Caco-2 (cell line): ENCODE results near the gene CDR2. TPM values are rescaled to one million over a fixed set of nuclear protein-coding genes. Genes with fewer than 3 reads are reported as not detected.

Experiments
- BruUV-seq: library from RNA; stranded (reverse); fragments of 400-500 nt; replicated peaks from 2 replicates; lab custom pipeline; 2021; lab: Mats Ljungman, UMichigan
- CTCF ChIA-PET: fragments of 300-600 bp; sonication (Branson Sonifier 250); formaldehyde crosslinking; loops from one replicate; lab custom pipeline; 2022; ENCODE audit warnings: antibody characterized with exemption; lab: Charles Lee
- POLR2A ChIA-PET: fragments of 300-600 bp; sonication (Branson Sonifier 250); formaldehyde crosslinking; loops from one replicate; lab custom pipeline; 2022; ENCODE audit warnings: antibody characterized with exemption; lab: Charles Lee
- DNase-seq, 2 experiments: peaks; one replicate each; pipeline versions ENCODE4 v3.0.0 to v3.0.0-alpha.2; 2020 to 2022
- H3K27me3 ChIP-seq: replicated peaks from 2 replicates; pipeline ENCODE4 v1.6.0; 2011; ENCODE audit warnings: low read length; ENCODE audit not compliant: control insufficient read depth, insufficient read depth
- H3K36me3 ChIP-seq: 2 replicates; pipeline ENCODE4 v1.5.1; 2011; ENCODE audit warnings: low read length; ENCODE audit not compliant: control insufficient read depth, insufficient read depth
- H3K4me1 ChIP-seq: fragments of 250-450 bp; sonication (Bioruptor Pico); 2 replicates; pipeline ENCODE4 v1.5.1; 2020; ENCODE audit warnings: mild to moderate bottlenecking
- H3K4me3 ChIP-seq: 2 replicates; pipeline ENCODE4 v1.5.1; 2011; ENCODE audit warnings: low read depth, mild to moderate bottlenecking, control low read depth, low read length
- H3K9me3 ChIP-seq: fragments of 250-450 bp; sonication (Bioruptor Pico); 2 replicates; pipeline ENCODE4 v1.5.1; 2020; ENCODE audit warnings: mild to moderate bottlenecking, moderate library complexity
- H3K27ac Mint-ChIP-seq: one replicate; pipeline ENCODE4 v1.8.0; 2022; ENCODE audit warnings: mixed read lengths; ENCODE audit not compliant: unreplicated experiment
- H3K27me3 Mint-ChIP-seq: one replicate; pipeline ENCODE4 v1.8.0; 2022; ENCODE audit warnings: mixed read lengths; ENCODE audit not compliant: insufficient read depth, unreplicated experiment
- H3K36me3 Mint-ChIP-seq: one replicate; pipeline ENCODE4 v1.8.0; 2022; ENCODE audit warnings: mild to moderate bottlenecking, mixed read lengths; ENCODE audit not compliant: insufficient read depth, unreplicated experiment
- H3K4me1 Mint-ChIP-seq: one replicate; pipeline ENCODE4 v1.8.0; 2022; ENCODE audit warnings: low read depth, mixed read lengths; ENCODE audit not compliant: unreplicated experiment
- H3K4me3 Mint-ChIP-seq: one replicate; pipeline ENCODE4 v1.8.0; 2022; ENCODE audit warnings: mild to moderate bottlenecking, moderate library complexity, mixed read lengths; ENCODE audit not compliant: unreplicated experiment
- H3K9me3 Mint-ChIP-seq: one replicate; pipeline ENCODE4 v1.8.0; 2022; ENCODE audit warnings: mixed read lengths; ENCODE audit not compliant: unreplicated experiment
- intact Hi-C: fragments of 100-400 bp; cut with micrococcal nuclease; formaldehyde crosslinking; loops from one replicate; pipeline ENCODE4 v1.10.0; 2022; ENCODE audit not compliant: unreplicated experiment
- total RNA-seq: library from RNA; stranded (reverse); gene quantifications from 2 replicates; pipeline ENCODE4 v1.2.3, GENCODE V29; 2022
- TF ChIP-seq, protein P1 (sequence below), 2 experiments: fragments of 200-600 bp in 1 of 2; IDR thresholded peaks; 1 replicate in 1 of 2; 2 replicates in 1 of 2; pipeline versions ENCODE4 v1.5.1 to v1.8.0; 2011 to 2022; ENCODE audit warnings: antibody characterized with exemption in 1 of 2, control low read depth in 1 of 2, inconsistent platforms in 1 of 2, low read depth in 1 of 2, low read length in 1 of 2, mild to moderate bottlenecking in 1 of 2, moderate library complexity in 1 of 2; ENCODE audit not compliant: insufficient read depth in 1 of 2, severe bottlenecking in 1 of 2, unreplicated experiment in 1 of 2

CDR2 gene
- total RNA-seq, 1 experiment from 2014 or later, result 24.3 TPM

GRCh38 chr16:22383827-22384226, 9.4 kb upstream of the CDR2 start:
- Mint-ChIP-seq H3K9me3 (no peaks in the 10 kb centered on the region), H3K4me3 (no peak overlapping the region), H3K27ac (no peak overlapping the region), H3K4me1 (no peaks in the 10 kb centered on the region), H3K27me3 (no peaks in the 10 kb centered on the region), H3K36me3 (no peaks in the 10 kb centered on the region)
- H3K36me3 ChIP-seq, result no peaks in the 10 kb centered on the region
- TF ChIP-seq, protein P1, sequence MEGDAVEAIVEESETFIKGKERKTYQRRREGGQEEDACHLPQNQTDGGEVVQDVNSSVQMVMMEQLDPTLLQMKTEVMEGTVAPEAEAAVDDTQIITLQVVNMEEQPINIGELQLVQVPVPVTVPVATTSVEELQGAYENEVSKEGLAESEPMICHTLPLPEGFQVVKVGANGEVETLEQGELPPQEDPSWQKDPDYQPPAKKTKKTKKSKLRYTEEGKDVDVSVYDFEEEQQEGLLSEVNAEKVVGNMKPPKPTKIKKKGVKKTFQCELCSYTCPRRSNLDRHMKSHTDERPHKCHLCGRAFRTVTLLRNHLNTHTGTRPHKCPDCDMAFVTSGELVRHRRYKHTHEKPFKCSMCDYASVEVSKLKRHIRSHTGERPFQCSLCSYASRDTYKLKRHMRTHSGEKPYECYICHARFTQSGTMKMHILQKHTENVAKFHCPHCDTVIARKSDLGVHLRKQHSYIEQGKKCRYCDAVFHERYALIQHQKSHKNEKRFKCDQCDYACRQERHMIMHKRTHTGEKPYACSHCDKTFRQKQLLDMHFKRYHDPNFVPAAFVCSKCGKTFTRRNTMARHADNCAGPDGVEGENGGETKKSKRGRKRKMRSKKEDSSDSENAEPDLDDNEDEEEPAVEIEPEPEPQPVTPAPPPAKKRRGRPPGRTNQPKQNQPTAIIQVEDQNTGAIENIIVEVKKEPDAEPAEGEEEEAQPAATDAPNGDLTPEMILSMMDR (IDR thresholded peaks at IDR 0.05; ENCODE audit: insufficient read depth in 1 of 2, low read depth in 1 of 2, low read length in 1 of 2, severe bottlenecking in 1 of 2, unreplicated experiment in 1 of 2), result no peak
- H3K4me1 ChIP-seq, result no peaks in the 10 kb centered on the region
- BruUV-seq, result no TSS peak
- ChIA-PET CTCF (no interaction called here), POLR2A (no interaction called here)
- intact Hi-C loops, result no loop called here
- H3K9me3 ChIP-seq, result no peaks in the 10 kb centered on the region
- no peak overlapping the region for H3K4me3 ChIP-seq
- no peaks in the 10 kb centered on the region for H3K27me3 ChIP-seq
- no peak for DNase-seq

GRCh38 chr16:22381392-22381791, 7.0 kb upstream of the CDR2 start:
- Mint-ChIP-seq H3K27ac (no peak overlapping the region), H3K36me3 (no peaks in the 10 kb centered on the region), H3K4me3 (no peak overlapping the region), H3K4me1 (no peaks in the 10 kb centered on the region), H3K27me3 (no peaks in the 10 kb centered on the region), H3K9me3 (no peaks in the 10 kb centered on the region)
- Histone ChIP-seq H3K27me3 (no peaks in the 10 kb centered on the region), H3K4me1 (no peaks in the 10 kb centered on the region), H3K36me3 (no peaks in the 10 kb centered on the region), H3K4me3 (no peak overlapping the region), H3K9me3 (no peaks in the 10 kb centered on the region)
- TF ChIP-seq, protein P1 (IDR thresholded peaks at IDR 0.05; ENCODE audit: insufficient read depth in 1 of 2, low read depth in 1 of 2, low read length in 1 of 2, severe bottlenecking in 1 of 2, unreplicated experiment in 1 of 2), result no peak
- intact Hi-C loops, result no loop called here
- POLR2A ChIA-PET, result no interaction called here
- no peak for DNase-seq
- CTCF ChIA-PET, result no interaction called here
- BruUV-seq, result no TSS peak

GRCh38 chr16:22380529-22380928, 6.1 kb upstream of the CDR2 start:
- H3K9me3 Mint-ChIP-seq, result no peaks in the 10 kb centered on the region
- no peaks in the 10 kb centered on the region for H3K27me3 Mint-ChIP-seq
- no TSS peak for BruUV-seq

More at GRCh38 chr16:22380529-22380928, 6.1 kb upstream of the CDR2 start:
- H3K36me3 Mint-ChIP-seq, result no peaks in the 10 kb centered on the region
- no peak for DNase-seq
- TF ChIP-seq, protein P1 (IDR thresholded peaks at IDR 0.05; ENCODE audit: insufficient read depth in 1 of 2, low read depth in 1 of 2, low read length in 1 of 2, severe bottlenecking in 1 of 2, unreplicated experiment in 1 of 2), result no peak
- Histone ChIP-seq H3K36me3 (no peaks in the 10 kb centered on the region), H3K9me3 (no peaks in the 10 kb centered on the region), H3K4me3 (no peak overlapping the region), H3K27me3 (no peaks in the 10 kb centered on the region), H3K4me1 (no peaks in the 10 kb centered on the region)
- ChIA-PET CTCF (no interaction called here), POLR2A (no interaction called here)
- intact Hi-C loops, result no loop called here
- H3K4me3 Mint-ChIP-seq, result no peak overlapping the region
- peaks cover 2% of the 10 kb centered on the region for H3K4me1 Mint-ChIP-seq
- H3K27ac Mint-ChIP-seq, result no peak overlapping the region
